ENCODE data around the gene MFNG. TPM values are rescaled to one million over a fixed set of nuclear protein-coding genes. Genes with fewer than 3 reads are reported as not detected.

The MFNG gene
- total RNA-seq, 4 donors from 2014 or later, result 15.2 to 30.6 (median 19.2) TPM

GRCh38 chr22:37488337-37489135 lies 2.4 kb upstream of the MFNG start:
- intact Hi-C loops (cut with DNase I), result no loop called here
- H3K9me3 ChIP-seq, result no peaks in the 10 kb centered on the region
- H3K4me1 ChIP-seq, result peaks cover 6 to 20% of the 10 kb centered on the region in 2 donors
- WGBS, 2 donors, result 70 to 76% methylated on average over 14 to 15 of the region's 15 CpGs
- TF ChIP-seq POLR2A (IDR thresholded peaks at IDR 0.05), result no peak
- no peak for TF ChIP-seq CTCF (IDR thresholded peaks at IDR 0.05)
- no peak overlapping the region for H3K27ac ChIP-seq
- no peak overlapping the region for H3K4me3 ChIP-seq (replicated peaks in 1 of 3)
- H3K27me3 ChIP-seq, result no peaks in the 10 kb centered on the region
- DNase-seq, result no peak
- H3K36me3 ChIP-seq, result no peaks in the 10 kb centered on the region

GRCh38 chr22:37487571-37487970 lies 1.4 kb upstream of the MFNG start:
- no peaks in the 10 kb centered on the region for H3K27me3 ChIP-seq
- intact Hi-C loops (cut with DNase I), result no loop called here
- 65 to 68% methylated on average over 4 of the region's 4 CpGs for WGBS, 2 donors
- no peaks in the 10 kb centered on the region for H3K36me3 ChIP-seq
- no peak overlapping the region for H3K27ac ChIP-seq
- TF ChIP-seq POLR2A (IDR thresholded peaks at IDR 0.05), result no peak
- TF ChIP-seq CTCF (IDR thresholded peaks at IDR 0.05), result no peak
- H3K4me3 ChIP-seq (replicated peaks in 1 of 3), result no peak overlapping the region
- peaks cover 9 to 26% of the 10 kb centered on the region in 2 donors for H3K4me1 ChIP-seq
- H3K9me3 ChIP-seq, result no peaks in the 10 kb centered on the region
- no peak for DNase-seq

- Histone ChIP-seq H3K27ac (no peak overlapping the region), H3K9me3 (no peaks in the 10 kb centered on the region), H3K4me1 (peaks cover 9 to 26% of the 10 kb centered on the region in 2 donors), H3K36me3 (no peaks in the 10 kb centered on the region), H3K4me3 (replicated peaks in 1 of 3) (no peak overlapping the region), H3K27me3 (no peaks in the 10 kb centered on the region)
- TF ChIP-seq POLR2A (IDR thresholded peaks at IDR 0.05) (no peak), CTCF (IDR thresholded peaks at IDR 0.05) (no peak)
- no peak for DNase-seq
- WGBS, 2 donors, result 84% methylated on average over 10 of the region's 10 CpGs
- intact Hi-C loops (cut with DNase I), result no loop called here
Observed at GRCh38 chr22:37487129-37487528, 945 bp upstream of the MFNG start.

GRCh38 chr22:37485395-37486223 lies 575 bp downstream of the MFNG start:
- DNase-seq, result no peak
- Histone ChIP-seq H3K36me3 (no peaks in the 10 kb centered on the region), H3K4me3 (replicated peaks in 1 of 3) (peak overlapping the region in 1 of 3 donors; percentile 18), H3K9me3 (no peaks in the 10 kb centered on the region), H3K4me1 (peaks cover 9 to 26% of the 10 kb centered on the region in 2 donors), H3K27ac (peak overlapping the region; percentile 44 to 73 (median 67)), H3K27me3 (no peaks in the 10 kb centered on the region)
- 44 to 68% methylated on average over 4 to 12 of the region's 26 CpGs for WGBS, 2 donors
- no peak for TF ChIP-seq CTCF (IDR thresholded peaks at IDR 0.05)
- no peak for TF ChIP-seq POLR2A (IDR thresholded peaks at IDR 0.05)
- intact Hi-C loops (cut with DNase I), result no loop called here

Data from thyroid gland (tissue), 4 donors.